ENCODE measurements around the gene KRTAP5-1.
"Not testable (repeated sequence)": the region's sequence is repeated elsewhere in the genome, so short reads cannot be mapped to it uniquely, and the experiment has no call there.

Gene KRTAP5-1

GRCh38 chr11:1584661-1585370, at the start of gene KRTAP5-1:
KRTAP5-1 (minus strand) TSS chr11:1585283; CDS start chr11:1585249, 34 bp downstream.
- not testable (repeated sequence) for H3K36me3 Mint-ChIP-seq (ENCODE audit: low read depth); H3K27ac Mint-ChIP-seq; DNase-seq (ENCODE audit: low spot score); H3K9me3 Mint-ChIP-seq; H3K4me3 Mint-ChIP-seq; H3K4me1 Mint-ChIP-seq (ENCODE audit: low read depth)
- peaks cover 15% of the 10 kb centered on the region for H3K27me3 Mint-ChIP-seq (ENCODE audit: low read depth)

DNA sequence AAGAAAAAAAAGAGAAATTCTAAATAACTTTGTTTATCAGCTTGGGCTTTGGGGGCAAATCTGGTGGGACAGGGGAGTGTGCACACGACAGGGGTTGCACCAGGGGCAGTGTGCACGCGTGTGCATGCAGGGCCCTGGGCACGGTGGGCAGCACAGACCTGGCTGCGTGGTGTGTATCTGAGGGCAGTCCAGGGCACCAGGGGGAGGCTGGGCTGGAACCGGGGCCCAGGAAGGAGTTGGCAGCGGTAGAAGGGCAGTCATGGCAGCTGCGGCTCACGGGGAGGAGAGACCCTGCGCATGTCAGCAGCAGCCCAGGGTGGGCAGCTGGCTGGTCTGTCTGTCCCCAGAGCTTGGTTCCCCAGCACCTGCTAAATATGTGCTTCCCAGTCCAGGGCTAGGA, 48.8 kb upstream of the KRTAP5-1 start:
- Mint-ChIP-seq H3K9me3 (no peaks in the 10 kb centered on the region), H3K4me1 (ENCODE audit: low read depth) (no peaks in the 10 kb centered on the region), H3K27ac (no peak overlapping the region), H3K36me3 (ENCODE audit: low read depth) (no peaks in the 10 kb centered on the region), H3K4me3 (no peak overlapping the region), H3K27me3 (ENCODE audit: low read depth) (peaks cover 11% of the 10 kb centered on the region)
- no peak for DNase-seq (ENCODE audit: low spot score)

- no peak overlapping the region for H3K4me3 Mint-ChIP-seq
- peaks cover 14% of the 10 kb centered on the region for H3K27me3 Mint-ChIP-seq (ENCODE audit: low read depth)
- H3K4me1 Mint-ChIP-seq (ENCODE audit: low read depth), result no peaks in the 10 kb centered on the region
- no peak for DNase-seq (ENCODE audit: low spot score)
- no peaks in the 10 kb centered on the region for H3K9me3 Mint-ChIP-seq
- H3K36me3 Mint-ChIP-seq (ENCODE audit: low read depth), result no peaks in the 10 kb centered on the region
- no peak overlapping the region for H3K27ac Mint-ChIP-seq
Observed at GRCh38 chr11:1632053-1632714, 47.1 kb upstream of the KRTAP5-1 start.

GRCh38 chr11:1631066-1631568, 46.0 kb upstream of the KRTAP5-1 start:
- Mint-ChIP-seq H3K9me3 (no peaks in the 10 kb centered on the region), H3K4me1 (ENCODE audit: low read depth) (no peaks in the 10 kb centered on the region), H3K27me3 (ENCODE audit: low read depth) (peaks cover 14% of the 10 kb centered on the region), H3K36me3 (ENCODE audit: low read depth) (no peaks in the 10 kb centered on the region), H3K27ac (no peak overlapping the region), H3K4me3 (no peak overlapping the region)
- DNase-seq (ENCODE audit: low spot score), result no peak

GRCh38 chr11:1630271-1630670, 45.2 kb upstream of the KRTAP5-1 start:
- H3K4me3 Mint-ChIP-seq, result no peak overlapping the region
- peaks cover 14% of the 10 kb centered on the region for H3K27me3 Mint-ChIP-seq (ENCODE audit: low read depth)
- H3K4me1 Mint-ChIP-seq (ENCODE audit: low read depth), result no peaks in the 10 kb centered on the region
- H3K36me3 Mint-ChIP-seq (ENCODE audit: low read depth), result no peaks in the 10 kb centered on the region
- no peak for DNase-seq (ENCODE audit: low spot score)
- no peak overlapping the region for H3K27ac Mint-ChIP-seq
- H3K9me3 Mint-ChIP-seq, result no peaks in the 10 kb centered on the region

GRCh38 chr11:1629326-1630185, 44.5 kb upstream of the KRTAP5-1 start, which contains the start of gene KRTAP5-5:
KRTAP5-5 (plus strand) TSS chr11:1629775; CDS start chr11:1629841, 66 bp downstream.
- no peak for DNase-seq (ENCODE audit: low spot score)
- peaks cover 12% of the 10 kb centered on the region for H3K27me3 Mint-ChIP-seq (ENCODE audit: low read depth)
- H3K36me3 Mint-ChIP-seq (ENCODE audit: low read depth), result no peaks in the 10 kb centered on the region
- no peak within 1 kb of the TSS for H3K4me3 Mint-ChIP-seq
- H3K9me3 Mint-ChIP-seq, result no peaks in the 10 kb centered on the region
- no peaks in the 10 kb centered on the region for H3K4me1 Mint-ChIP-seq (ENCODE audit: low read depth)
- H3K27ac Mint-ChIP-seq, result no peak within 1 kb of the TSS

- Mint-ChIP-seq H3K4me1 (ENCODE audit: low read depth) (no peaks in the 10 kb centered on the region), H3K4me3 (no peak overlapping the region), H3K27ac (no peak overlapping the region), H3K27me3 (ENCODE audit: low read depth) (peaks cover 12% of the 10 kb centered on the region), H3K36me3 (ENCODE audit: low read depth) (no peaks in the 10 kb centered on the region), H3K9me3 (no peaks in the 10 kb centered on the region)
- peak; percentile 43 for DNase-seq (ENCODE audit: low spot score)
Observed at GRCh38 chr11:1628506-1629325, 43.6 kb upstream of the KRTAP5-1 start.

GRCh38 chr11:1625541-1625940, 40.5 kb upstream of the KRTAP5-1 start:
- peaks cover 8% of the 10 kb centered on the region for H3K27me3 Mint-ChIP-seq (ENCODE audit: low read depth)
- no peak for DNase-seq (ENCODE audit: low spot score)
- H3K4me1 Mint-ChIP-seq (ENCODE audit: low read depth), result no peaks in the 10 kb centered on the region
- no peak overlapping the region for H3K4me3 Mint-ChIP-seq
- H3K36me3 Mint-ChIP-seq (ENCODE audit: low read depth), result no peaks in the 10 kb centered on the region
- H3K9me3 Mint-ChIP-seq, result no peaks in the 10 kb centered on the region
- no peak overlapping the region for H3K27ac Mint-ChIP-seq

GRCh38 chr11:1624621-1625020, 39.5 kb upstream of the KRTAP5-1 start:
- H3K36me3 Mint-ChIP-seq (ENCODE audit: low read depth), result no peaks in the 10 kb centered on the region

DNA sequence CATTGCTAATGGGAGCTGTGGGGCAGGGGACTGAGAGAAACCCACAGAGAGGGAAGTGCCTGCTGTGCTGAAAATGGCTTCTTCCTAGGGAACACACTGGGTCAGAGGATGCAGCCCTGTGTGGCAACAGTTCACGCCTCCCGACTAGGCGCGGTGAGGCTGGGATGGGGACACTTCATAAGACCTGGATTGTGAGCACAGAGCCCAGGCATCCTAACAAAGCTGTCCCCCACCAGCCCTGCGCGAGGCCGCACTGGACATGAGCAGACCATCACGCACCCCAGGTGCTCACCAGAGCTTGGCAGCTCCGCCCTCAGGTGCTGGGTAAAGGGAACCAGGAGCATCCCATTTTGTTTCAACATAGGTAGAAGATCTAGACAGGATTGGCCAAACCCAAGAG, 38.6 kb upstream of the KRTAP5-1 start:
- Mint-ChIP-seq H3K4me1 (ENCODE audit: low read depth) (peaks cover 5% of the 10 kb centered on the region), H3K27me3 (ENCODE audit: low read depth) (peaks cover 3% of the 10 kb centered on the region), H3K9me3 (no peaks in the 10 kb centered on the region), H3K27ac (no peak overlapping the region), H3K4me3 (no peak overlapping the region), H3K36me3 (ENCODE audit: low read depth) (no peaks in the 10 kb centered on the region)
- no peak for DNase-seq (ENCODE audit: low spot score)

More at GRCh38 chr11:1624621-1625020, 39.5 kb upstream of the KRTAP5-1 start:
- peaks cover under 1% of the 10 kb centered on the region for H3K4me1 Mint-ChIP-seq (ENCODE audit: low read depth)
- H3K4me3 Mint-ChIP-seq, result no peak overlapping the region
- DNase-seq (ENCODE audit: low spot score), result no peak
- H3K27ac Mint-ChIP-seq, result no peak overlapping the region
- H3K9me3 Mint-ChIP-seq, result no peaks in the 10 kb centered on the region
- H3K27me3 Mint-ChIP-seq (ENCODE audit: low read depth), result peaks cover 7% of the 10 kb centered on the region

GRCh38 chr11:1622086-1622485, 37.0 kb upstream of the KRTAP5-1 start, which contains the start of gene KRTAP5-4:
KRTAP5-4 (minus strand) TSS chr11:1622138; CDS start chr11:1622093, 45 bp downstream.
- no peak for DNase-seq (ENCODE audit: low spot score)
- H3K27me3 Mint-ChIP-seq (ENCODE audit: low read depth), result no peaks in the 10 kb centered on the region
- H3K36me3 Mint-ChIP-seq (ENCODE audit: low read depth), result no peaks in the 10 kb centered on the region
- no peaks in the 10 kb centered on the region for H3K9me3 Mint-ChIP-seq
- H3K4me1 Mint-ChIP-seq (ENCODE audit: low read depth), result peaks cover 5% of the 10 kb centered on the region
- no peak within 1 kb of the TSS for H3K4me3 Mint-ChIP-seq
- no peak within 1 kb of the TSS for H3K27ac Mint-ChIP-seq

DNA sequence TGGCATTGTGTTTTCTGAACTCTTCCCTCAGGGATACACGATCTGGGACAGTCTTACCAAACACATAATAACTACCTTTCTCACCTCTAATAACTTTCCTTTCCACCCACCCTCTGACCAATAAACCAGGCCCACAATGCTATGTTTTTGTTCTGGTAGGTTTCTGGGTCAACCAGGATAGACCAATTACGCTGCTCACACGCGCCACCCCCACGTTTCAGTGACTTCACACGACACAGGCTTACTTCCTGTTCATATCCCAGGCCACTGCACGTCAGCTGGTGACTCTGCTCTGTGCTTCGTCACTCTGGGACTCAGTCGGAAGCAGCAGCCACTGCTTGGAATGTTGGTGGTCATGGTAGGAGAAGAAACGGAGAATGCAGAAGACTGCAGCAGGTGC, 34.4 kb upstream of the KRTAP5-1 start:
- Mint-ChIP-seq H3K27ac (no peak overlapping the region), H3K9me3 (no peaks in the 10 kb centered on the region), H3K36me3 (ENCODE audit: low read depth) (no peaks in the 10 kb centered on the region), H3K27me3 (ENCODE audit: low read depth) (no peaks in the 10 kb centered on the region), H3K4me1 (ENCODE audit: low read depth) (peaks cover 5% of the 10 kb centered on the region), H3K4me3 (no peak overlapping the region)
- DNase-seq (ENCODE audit: low spot score), result no peak

GRCh38 chr11:1618231-1618630, 33.1 kb upstream of the KRTAP5-1 start:
- Mint-ChIP-seq H3K36me3 (ENCODE audit: low read depth) (no peaks in the 10 kb centered on the region), H3K27me3 (ENCODE audit: low read depth) (no peaks in the 10 kb centered on the region), H3K9me3 (no peaks in the 10 kb centered on the region), H3K4me1 (ENCODE audit: low read depth) (peaks cover 5% of the 10 kb centered on the region), H3K4me3 (no peak overlapping the region), H3K27ac (no peak overlapping the region)
- no peak for DNase-seq (ENCODE audit: low spot score)

Data from T-helper 2 cell treated with Interferon-gamma antibody and Interleukin-4, amounts not matched to agents 5 μg/mL and 100 μg/mL, for 36 hours (primary cell).